Breast epithelium (tissue), 3 donors: ENCODE results near the gene KCNJ9.

Source experiments
- POLR2AphosphoS5 ChIP-seq, 3 donors: sonication (generic); formaldehyde crosslinking; IDR thresholded peaks; one replicate each; pipeline ENCODE4 v1.6.1; 2017; ENCODE audit warnings: antibody characterized with exemption in 3 of 3
- TF ChIP-seq, protein P1 (sequence below), 3 donors: fragments of 450-650 bp; IDR thresholded peaks; one replicate each; pipeline ENCODE4 v1.5.1; 2016 to 2017; ENCODE audit warnings: antibody characterized with exemption in 3 of 3, mild to moderate bottlenecking in 3 of 3, moderate library complexity in 3 of 3

DNA sequence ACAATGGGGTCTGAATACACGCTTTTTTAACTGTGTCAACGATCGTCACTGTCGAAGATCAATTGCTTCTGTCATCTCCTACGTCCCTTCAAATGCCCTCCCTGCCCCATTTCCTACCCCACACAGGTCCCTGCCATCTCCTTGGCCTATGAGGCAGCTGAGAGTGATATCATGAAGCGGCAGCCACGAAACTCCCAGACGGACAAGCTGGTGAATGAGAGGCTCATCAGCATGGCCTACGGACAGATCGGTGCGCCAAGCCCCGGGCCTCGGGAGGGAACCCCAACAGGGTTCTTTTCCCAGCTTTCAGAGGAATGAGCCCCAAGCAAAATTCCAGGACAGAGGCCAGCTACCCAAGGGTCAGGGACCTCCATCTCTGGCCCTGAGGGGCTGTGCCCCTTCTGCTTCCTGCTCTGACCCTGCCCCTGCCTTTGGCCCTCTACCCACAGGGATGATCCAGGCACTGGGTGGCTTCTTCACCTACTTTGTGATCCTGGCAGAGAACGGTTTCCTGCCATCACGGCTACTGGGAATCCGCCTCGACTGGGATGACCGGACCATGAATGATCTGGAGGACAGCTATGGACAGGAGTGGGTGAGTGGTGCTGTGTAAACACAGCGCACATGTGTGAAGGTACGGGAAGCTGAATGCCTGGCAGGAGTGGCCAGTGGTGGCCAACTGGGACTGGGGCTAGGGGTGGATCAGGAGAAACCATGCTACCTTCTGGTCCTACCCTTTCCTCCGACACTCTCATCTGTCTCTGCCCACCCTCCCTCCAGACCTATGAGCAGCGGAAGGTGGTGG, 55.0 kb downstream of the KCNJ9 start:
- TF ChIP-seq POLR2AphosphoS5 (IDR thresholded peaks at IDR 0.05): no peak
- TF ChIP-seq, protein P1, sequence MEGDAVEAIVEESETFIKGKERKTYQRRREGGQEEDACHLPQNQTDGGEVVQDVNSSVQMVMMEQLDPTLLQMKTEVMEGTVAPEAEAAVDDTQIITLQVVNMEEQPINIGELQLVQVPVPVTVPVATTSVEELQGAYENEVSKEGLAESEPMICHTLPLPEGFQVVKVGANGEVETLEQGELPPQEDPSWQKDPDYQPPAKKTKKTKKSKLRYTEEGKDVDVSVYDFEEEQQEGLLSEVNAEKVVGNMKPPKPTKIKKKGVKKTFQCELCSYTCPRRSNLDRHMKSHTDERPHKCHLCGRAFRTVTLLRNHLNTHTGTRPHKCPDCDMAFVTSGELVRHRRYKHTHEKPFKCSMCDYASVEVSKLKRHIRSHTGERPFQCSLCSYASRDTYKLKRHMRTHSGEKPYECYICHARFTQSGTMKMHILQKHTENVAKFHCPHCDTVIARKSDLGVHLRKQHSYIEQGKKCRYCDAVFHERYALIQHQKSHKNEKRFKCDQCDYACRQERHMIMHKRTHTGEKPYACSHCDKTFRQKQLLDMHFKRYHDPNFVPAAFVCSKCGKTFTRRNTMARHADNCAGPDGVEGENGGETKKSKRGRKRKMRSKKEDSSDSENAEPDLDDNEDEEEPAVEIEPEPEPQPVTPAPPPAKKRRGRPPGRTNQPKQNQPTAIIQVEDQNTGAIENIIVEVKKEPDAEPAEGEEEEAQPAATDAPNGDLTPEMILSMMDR (IDR thresholded peaks at IDR 0.05): no peak
